ENCODE data around the gene RBKS. TPM values are rescaled to one million over a fixed set of nuclear protein-coding genes. Genes with fewer than 3 reads are reported as not detected.

Gene RBKS
- total and polyA plus RNA-seq, 2 of the 13 experiments (the other 11 are each of a cell fraction or from before 2014, with no cell fraction given): 7.7 to 8.3 TPM

GRCh38 chr2:27890146-27890923 is at the start of gene RBKS, which contains the start of gene BABAM2 (continued):
- TF ChIP-seq ZBTB26 (CRISPR knock-in tag; IDR thresholded peaks at IDR 0.05; ENCODE audit: borderline replicate concordance): peak; percentile 36; the same call in 1 of the 2 replicates
- peak; percentile 87; the same call in 1 of the 2 replicates for TF ChIP-seq ZBTB34 (CRISPR knock-in tag; IDR thresholded peaks at IDR 0.05)
- TF ChIP-seq ZFP62 (CRISPR knock-in tag; IDR thresholded peaks at IDR 0.05): no peak
- no peak for TF ChIP-seq ZNF879 (CRISPR knock-in tag; IDR thresholded peaks at IDR 0.05)
- TF ChIP-seq ZNF431 (CRISPR knock-in tag; IDR thresholded peaks at IDR 0.05; ENCODE audit: borderline replicate concordance, low read depth): peak; percentile 81; the same call in 1 of the 2 replicates
- TF ChIP-seq PITX1 (CRISPR knock-in tag; IDR thresholded peaks at IDR 0.05): peak; percentile 79
- peak; percentile 88; the same call in 2 of the 3 replicates for TF ChIP-seq MXI1 (IDR thresholded peaks at IDR 0.05; ENCODE audit: borderline replicate concordance, low read depth, low read length)
- no peak; the same call in 1 of the 2 replicates for TF ChIP-seq ETV6 (CRISPR knock-in tag; conservative IDR thresholded peaks at IDR 0.05)
- TF ChIP-seq ELF4 (CRISPR knock-in tag; IDR thresholded peaks at IDR 0.05; ENCODE audit: borderline replicate concordance): peak; percentile 83; the same call in 1 of the 2 replicates
- no peak; the same call in none of the 2 replicates for TF ChIP-seq DRAP1 (CRISPR knock-in tag; IDR thresholded peaks at IDR 0.05)
- 0 out of 2 replicates have a peak, but pooled peaks have one; percentile 10 for TF ChIP-seq ZNF337 (CRISPR knock-in tag; IDR thresholded peaks at IDR 0.05; ENCODE audit: borderline replicate concordance, low read depth)
- TF ChIP-seq ZNF512B (CRISPR knock-in tag; IDR thresholded peaks at IDR 0.05; ENCODE audit: borderline replicate concordance): peak; percentile 70; the same call in 1 of the 2 replicates
- peak; percentile 87; the same call in 1 of the 2 replicates for TF ChIP-seq DZIP1 (CRISPR knock-in tag; IDR thresholded peaks at IDR 0.05)
- TF ChIP-seq ETV5 (CRISPR knock-in tag; IDR thresholded peaks at IDR 0.05; ENCODE audit: borderline replicate concordance): peak; percentile 63
- TF ChIP-seq CREB1 (IDR thresholded peaks at IDR 0.05): peak; percentile 73
- TF ChIP-seq CREB1 (CRISPR knock-in tag; IDR thresholded peaks at IDR 0.05): no peak
- TF ChIP-seq ZBTB3 (CRISPR knock-in tag; IDR thresholded peaks at IDR 0.05; ENCODE audit: borderline replicate concordance, low read depth): peak; percentile 30; the same call in 1 of the 2 replicates
- TF ChIP-seq FOXK2 (IDR thresholded peaks at IDR 0.05): peak; percentile 22; the same call in 1 of the 2 replicates
- TF ChIP-seq ZNF296 (CRISPR knock-in tag; conservative IDR thresholded peaks at IDR 0.05): no peak
- TF ChIP-seq NCOA2 (CRISPR knock-in tag; IDR thresholded peaks at IDR 0.05): peak; percentile 55; the same call in 1 of the 2 replicates

All from HepG2 (cell line).